IMR-90 (cell line): ENCODE data around the gene FHAD1. TPM values are rescaled to one million over a fixed set of nuclear protein-coding genes. Genes with fewer than 3 reads are reported as not detected.
A peak's percentile ranks its signal among the peaks of the same experiment; 100 is the strongest.

ENCODE experiments used
- ATAC-seq: fragments of 200-7000 bp; cut with Tn5 transposase; 2 replicates; pipeline ENCODE4 v1.9.1; 2020; ENCODE audit warnings: low read depth, mild to moderate bottlenecking, moderate library complexity
- BruUV-seq: library from RNA; stranded (reverse); fragments of 400-500 nt; replicated peaks from 2 replicates; lab custom pipeline; 2021; lab: Mats Ljungman, UMichigan
- CTCF ChIA-PET: fragments of 300-600 bp; formaldehyde crosslinking; extraction: SDS; loops from one replicate; lab custom pipeline; 2021; ENCODE audit warnings: antibody characterized with exemption; lab: Yijun Ruan, JAX
- POLR2A ChIA-PET: fragments of 300-600 bp; sonication (Branson Sonifier 250); formaldehyde crosslinking; loops from one replicate; lab custom pipeline; 2022; ENCODE audit warnings: antibody characterized with exemption; ENCODE audit not compliant: unreplicated experiment; lab: Charles Lee
- DNase-seq: peaks from one replicate; pipeline ENCODE4 v3.0.0; 2013
- H2AFZ ChIP-seq: replicated peaks from 2 replicates; pipeline ENCODE3; 2013; ENCODE audit warnings: low read length, mild to moderate bottlenecking; ENCODE audit not compliant: poor library complexity
- H2AK5ac ChIP-seq: 2 replicates; pipeline ENCODE4 v1.6.1; 2013; ENCODE audit warnings: low read depth, low read length, inconsistent platforms
- H2AK9ac ChIP-seq: replicated peaks from 2 replicates; pipeline ENCODE3; 2013; ENCODE audit warnings: mild to moderate bottlenecking, low read depth, low read length, moderate library complexity; ENCODE audit not compliant: poor library complexity
- H2BK120ac ChIP-seq: 2 replicates; pipeline ENCODE4 v1.6.1; 2013; ENCODE audit warnings: low read depth, low read length, inconsistent platforms
- H2BK15ac ChIP-seq: 3 replicates; pipeline ENCODE4 v1.6.1; 2013; ENCODE audit warnings: low read depth, low read length, inconsistent platforms
- H2BK20ac ChIP-seq: 2 replicates; pipeline ENCODE4 v1.6.1; 2013; ENCODE audit warnings: low read depth, mild to moderate bottlenecking, inconsistent platforms, low read length, moderate library complexity
- H2BK5ac ChIP-seq: 2 replicates; pipeline ENCODE4 v1.6.1; 2013; ENCODE audit warnings: mild to moderate bottlenecking, low read depth, low read length, inconsistent platforms; ENCODE audit not compliant: poor library complexity, severe bottlenecking
- H3K14ac ChIP-seq: replicated peaks from 2 replicates; pipeline ENCODE4 v1.6.1; 2013; ENCODE audit warnings: low read depth, low read length, inconsistent platforms
- H3K18ac ChIP-seq: 2 replicates; pipeline ENCODE4 v1.6.1; 2013; ENCODE audit warnings: low read depth, low read length, control low read depth
- H3K23ac ChIP-seq: 2 replicates; pipeline ENCODE4 v1.6.1; 2013; ENCODE audit warnings: low read depth, low read length, inconsistent platforms
- H3K27ac ChIP-seq: 2 replicates; pipeline ENCODE4 v1.5.1; 2013; ENCODE audit warnings: mild to moderate bottlenecking, control low read depth, low read length; ENCODE audit not compliant: insufficient read depth
- H3K27me3 ChIP-seq: 2 replicates; pipeline ENCODE4 v1.6.1; 2013; ENCODE audit warnings: low read length; ENCODE audit not compliant: control insufficient read depth, insufficient read depth
- H3K36me3 ChIP-seq: 2 replicates; pipeline ENCODE4 v1.6.1; 2013; ENCODE audit warnings: low read length, mixed read lengths; ENCODE audit not compliant: control insufficient read depth, insufficient read depth
- H3K4ac ChIP-seq: 2 replicates; pipeline ENCODE4 v1.6.1; 2013; ENCODE audit warnings: low read depth, low read length, inconsistent platforms
- H3K4me1 ChIP-seq: 2 replicates; pipeline ENCODE4 v1.6.1; 2013; ENCODE audit warnings: low read length, mixed read lengths; ENCODE audit not compliant: control insufficient read depth, insufficient read depth
- H3K4me2 ChIP-seq: 2 replicates; pipeline ENCODE4 v1.6.1; 2013; ENCODE audit warnings: low read depth, mild to moderate bottlenecking, control low read depth, low read length, moderate library complexity
- H3K4me3 ChIP-seq: 2 replicates; pipeline ENCODE4 v1.5.1; 2013; ENCODE audit warnings: low read depth, mild to moderate bottlenecking, control low read depth, low read length, moderate library complexity; ENCODE audit not compliant: insufficient read depth
- H3K56ac ChIP-seq: 2 replicates; pipeline ENCODE4 v1.6.1; 2013; ENCODE audit warnings: low read length, inconsistent platforms; ENCODE audit not compliant: insufficient read depth; ENCODE audit errors: extremely low read depth
- H3K79me1 ChIP-seq, 2 experiments: 2 replicates each; pipeline ENCODE4 v1.6.1; 2013; ENCODE audit warnings: low read length in 2 of 2, inconsistent platforms in 1 of 2, low read depth in 1 of 2
- H3K9ac ChIP-seq: 2 replicates; pipeline ENCODE4 v1.6.1; 2013; ENCODE audit warnings: low read depth, low read length, control low read depth
- H3K9me1 ChIP-seq: 2 replicates; pipeline ENCODE4 v1.6.1; 2013; ENCODE audit warnings: low read length, inconsistent platforms; ENCODE audit not compliant: insufficient read depth
- H3K9me3 ChIP-seq: 2 replicates; pipeline ENCODE4 v1.6.1; 2013; ENCODE audit warnings: low read length; ENCODE audit not compliant: control insufficient read depth, insufficient read depth
- H4K20me1 ChIP-seq: 2 replicates; pipeline ENCODE4 v1.6.1; 2013; ENCODE audit warnings: low read length, inconsistent platforms; ENCODE audit not compliant: insufficient read depth
- H4K5ac ChIP-seq: 2 replicates; pipeline ENCODE4 v1.6.1; 2013; ENCODE audit warnings: mild to moderate bottlenecking, low read depth, low read length, control low read depth
- H4K8ac ChIP-seq, 2 experiments: 2 replicates each; pipeline ENCODE4 v1.6.1; 2013; ENCODE audit warnings: low read depth in 2 of 2, low read length in 2 of 2, control low read depth in 1 of 2, inconsistent platforms in 1 of 2
- H4K91ac ChIP-seq: 2 replicates; pipeline ENCODE4 v1.6.1; 2013; ENCODE audit warnings: low read depth, low read length, inconsistent platforms; ENCODE audit not compliant: insufficient read depth
- BHLHE40 ChIP-seq: fragments of 150-350 bp; IDR thresholded peaks from 2 replicates; pipeline ENCODE4 v1.6.1; 2016; ENCODE audit warnings: mild to moderate bottlenecking, low read depth, low read length
- CEBPB ChIP-seq: IDR thresholded peaks from 2 replicates; pipeline ENCODE4 v1.6.1; 2012; ENCODE audit warnings: low read depth, low read length, improper control_type of control experiment
- CHD1 ChIP-seq: IDR thresholded peaks from 2 replicates; pipeline ENCODE4 v1.6.1; 2012; ENCODE audit warnings: low read depth, low read length, improper control_type of control experiment
- CTCF ChIP-seq: conservative IDR thresholded peaks from 2 replicates; pipeline ENCODE4 v1.5.1; 2012; ENCODE audit warnings: mild to moderate bottlenecking, low read depth, low read length, improper control_type of control experiment
- ELK1 ChIP-seq: fragments of 150-350 bp; IDR thresholded peaks from 2 replicates; pipeline ENCODE4 v1.6.1; 2016; ENCODE audit warnings: low read depth, mild to moderate bottlenecking, low read length, moderate library complexity, borderline replicate concordance
- FOS ChIP-seq: fragments of 150-350 bp; IDR thresholded peaks from 2 replicates; pipeline ENCODE4 v1.6.1; 2016; ENCODE audit warnings: low read depth, low read length
- MAFK ChIP-seq: IDR thresholded peaks from 2 replicates; pipeline ENCODE4 v1.6.1; 2012; ENCODE audit warnings: low read depth, low read length, improper control_type of control experiment
- MAZ ChIP-seq: IDR thresholded peaks from 2 replicates; pipeline ENCODE4 v1.6.1; 2012; ENCODE audit warnings: low read depth, mild to moderate bottlenecking, low read length, improper control_type of control experiment, moderate library complexity, borderline replicate concordance
- MXI1 ChIP-seq: IDR thresholded peaks from 2 replicates; pipeline ENCODE4 v1.6.1; 2012; ENCODE audit warnings: low read depth, mild to moderate bottlenecking, low read length, moderate library complexity, borderline replicate concordance
- NFE2L2 ChIP-seq: fragments of 150-350 bp; IDR thresholded peaks from 2 replicates; pipeline ENCODE4 v1.6.1; 2016; ENCODE audit warnings: low read depth, mild to moderate bottlenecking, low read length
- POLR2A ChIP-seq: IDR thresholded peaks from 2 replicates; pipeline ENCODE4 v1.6.1; 2012; ENCODE audit warnings: mild to moderate bottlenecking, low read depth, low read length
- RAD21 ChIP-seq: IDR thresholded peaks from 2 replicates; pipeline ENCODE4 v1.6.1; 2012; ENCODE audit warnings: low read length, improper control_type of control experiment
- RCOR1 ChIP-seq: IDR thresholded peaks from 2 replicates; pipeline ENCODE4 v1.6.1; 2012; ENCODE audit warnings: mild to moderate bottlenecking, low read length, improper control_type of control experiment; ENCODE audit not compliant: insufficient replicate concordance
- RFX5 ChIP-seq: IDR thresholded peaks from 2 replicates; pipeline ENCODE4 v1.8.0; 2012; ENCODE audit warnings: low read depth, mild to moderate bottlenecking, low read length, moderate library complexity
- SMC3 ChIP-seq: fragments of 150-350 bp; IDR thresholded peaks from 2 replicates; pipeline ENCODE4 v1.6.1; 2016; ENCODE audit warnings: low read depth, mild to moderate bottlenecking, antibody characterized with exemption, low read length, moderate library complexity
- USF2 ChIP-seq: fragments of 150-350 bp; IDR thresholded peaks from 2 replicates; pipeline ENCODE4 v1.6.1; 2017; ENCODE audit warnings: mild to moderate bottlenecking, antibody characterized with exemption, low read length, low read depth
- WGBS, 2 experiments: methylation state at CpG; one replicate each; pipeline versions ENCODE4 v1.1.5 to v1.1.7; 2013; ENCODE audit warnings: missing lambda C conversion rate in 2 of 2; ENCODE audit not compliant: insufficient read length in 1 of 2; ENCODE audit errors: extremely low coverage in 2 of 2; 5-methylcytosine and 5-hydroxymethylcytosine counted together
- dilution Hi-C: fragments of 300-500 bp; cut with HindIII; formaldehyde crosslinking; loops from one replicate; pipeline ENCODE4 v1.14.3; 2018; ENCODE audit warnings: low sequenced_read_pairs; ENCODE audit not compliant: unreplicated experiment
- in situ Hi-C: fragments of 300-500 bp; cut with MboI; formaldehyde crosslinking; loops from 3 replicates; pipeline ENCODE4 v1.14.3; 2019; ENCODE audit warnings: low sequenced_read_pairs, inconsistent platforms, mixed read lengths
- intact Hi-C: fragments of 100-400 bp; cut with micrococcal nuclease; formaldehyde crosslinking; loops from 2 replicates; pipeline ENCODE4 v1.10.0; 2022
- polyA plus RNA-seq, 3 experiments: library from polyadenylated mRNA; depleted of rRNA; stranded (reverse); fragments of >200 nt; gene quantifications; 2 replicates each; pipeline ENCODE4 v1.2.3, GENCODE V29; 2012; ENCODE audit warnings: low replicate concordance in 1 of 3
- total RNA-seq: library from RNA; depleted of rRNA; stranded (reverse); fragments of >200 nt; gene quantifications from 2 replicates; pipeline ENCODE4 v1.2.3, GENCODE V29; 2012

Gene FHAD1
- total and polyA plus RNA-seq, 2 of the 4 experiments (the other 2 are of a cell fraction): not detected

GRCh38 chr1:15220825-15221431, 26.1 kb upstream of the FHAD1 start:
- no peak overlapping the region for H2BK15ac ChIP-seq
- in situ Hi-C loops: no loop called here
- CTCF ChIA-PET: interaction anchor here (0.6 to 1.2 kb wide), 4 partner anchors 10 to 520 kb away, joined by 3 to 7 read pairs (median 4); no protein-coding TSS in a partner anchor
- ATAC-seq (no peak), DNase-seq (no peak)
- no peak overlapping the region for H2BK20ac ChIP-seq
- dilution Hi-C loops: no loop called here
- H3K18ac ChIP-seq: no peak overlapping the region
- no peak overlapping the region for H3K14ac ChIP-seq
- H3K4me1 ChIP-seq: no peaks in the 10 kb centered on the region
- BruUV-seq: no TSS peak
- peaks cover 18% of the 10 kb centered on the region; the same call in 1 of the 2 replicates for H3K9me1 ChIP-seq
- H4K91ac ChIP-seq: no peak overlapping the region
- H3K79me1 ChIP-seq: peaks cover 4 to 34% of the 10 kb centered on the region in 2 experiments; a peak in 2 of 4 replicates
- H2AK9ac ChIP-seq: peak overlapping the region; percentile 20
- H3K56ac ChIP-seq: no peak overlapping the region
- no peak overlapping the region for H4K8ac ChIP-seq
- H3K9me3 ChIP-seq: no peaks in the 10 kb centered on the region
- POLR2A ChIA-PET: no interaction called here
- no peak overlapping the region for H2AK5ac ChIP-seq
- H2BK5ac ChIP-seq: no peak overlapping the region
- no peak overlapping the region for H3K9ac ChIP-seq
- no peak overlapping the region for H4K5ac ChIP-seq
- intact Hi-C loops: no loop called here
- no peak overlapping the region for H3K27ac ChIP-seq
- TF ChIP-seq SMC3 (no peak), RFX5 (no peak), BHLHE40 (no peak), USF2 (no peak), MAFK (no peak), POLR2A (no peak), CEBPB (no peak), ELK1 (no peak), CHD1 (no peak), MXI1 (no peak), MAZ (no peak), RAD21 (no peak), RCOR1 (no peak), FOS (no peak), CTCF (no peak), NFE2L2 (no peak)
- H3K36me3 ChIP-seq: peaks cover 26% of the 10 kb centered on the region
- H4K20me1 ChIP-seq: no peaks in the 10 kb centered on the region
- H3K27me3 ChIP-seq: no peaks in the 10 kb centered on the region
- no peak overlapping the region for H2AFZ ChIP-seq
- no peak overlapping the region for H3K4ac ChIP-seq
- 92% methylated on average over 2 of the region's 7 CpGs; no CpG with 5 or more reads in 1 of the 2 experiments for WGBS, 2 experiments
- H3K4me3 ChIP-seq: no peak overlapping the region
- H2BK120ac ChIP-seq: no peak overlapping the region
- no peak overlapping the region for H3K4me2 ChIP-seq
- no peak overlapping the region for H3K23ac ChIP-seq
